Endothelial cell (in vitro differentiated cells): Measurements from ENCODE around the gene LTK. TPM values are rescaled to one million over a fixed set of nuclear protein-coding genes. Genes with fewer than 3 reads are reported as not detected.
A peak's percentile ranks its signal among the peaks of the same experiment; 100 is the strongest.

ENCODE experiments used
- DNase-seq: peaks from one replicate; pipeline ENCODE4 v3.0.0; 2021; ENCODE audit warnings: low spot score
- H3K27ac Mint-ChIP-seq: one replicate; pipeline ENCODE4 v1.8.0; 2021; ENCODE audit warnings: mixed read lengths, inconsistent platforms; ENCODE audit not compliant: unreplicated experiment
- H3K27me3 Mint-ChIP-seq: one replicate; pipeline ENCODE4 v1.8.0; 2021; ENCODE audit warnings: mild to moderate bottlenecking, moderate library complexity, mixed read lengths, inconsistent platforms; ENCODE audit not compliant: unreplicated experiment
- H3K36me3 Mint-ChIP-seq: one replicate; pipeline ENCODE4 v1.8.0; 2021; ENCODE audit warnings: mild to moderate bottlenecking, low read depth, mixed read lengths, inconsistent platforms; ENCODE audit not compliant: unreplicated experiment
- H3K4me1 Mint-ChIP-seq: one replicate; pipeline ENCODE4 v1.8.0; 2021; ENCODE audit warnings: mild to moderate bottlenecking, mixed read lengths, inconsistent platforms; ENCODE audit not compliant: unreplicated experiment
- H3K4me3 Mint-ChIP-seq: one replicate; pipeline ENCODE4 v1.8.0; 2021; ENCODE audit warnings: mild to moderate bottlenecking, mixed read lengths, inconsistent platforms; ENCODE audit not compliant: unreplicated experiment
- H3K9me3 Mint-ChIP-seq: one replicate; pipeline ENCODE4 v1.8.0; 2021; ENCODE audit warnings: mixed read lengths, inconsistent platforms; ENCODE audit not compliant: unreplicated experiment
- total RNA-seq: library from RNA; stranded (reverse); fragmentation: NEBNext Ultra II Directional; extraction: Animal tissue kit (Norgen Biotek cat#: 25700); gene quantifications from one replicate; pipeline ENCODE4 v1.2.1, GENCODE V29; 2021; ENCODE audit not compliant: unreplicated experiment
- TF ChIP-seq, protein P1 (sequence below): fragments of 200-600 bp; sonication (generic); IDR thresholded peaks from one replicate; pipeline ENCODE4 v1.5.0; 2021; ENCODE audit warnings: antibody characterized with exemption; ENCODE audit not compliant: unreplicated experiment

LTK gene
- total RNA-seq, 1 donor from 2014 or later: 25.7 TPM

DNA sequence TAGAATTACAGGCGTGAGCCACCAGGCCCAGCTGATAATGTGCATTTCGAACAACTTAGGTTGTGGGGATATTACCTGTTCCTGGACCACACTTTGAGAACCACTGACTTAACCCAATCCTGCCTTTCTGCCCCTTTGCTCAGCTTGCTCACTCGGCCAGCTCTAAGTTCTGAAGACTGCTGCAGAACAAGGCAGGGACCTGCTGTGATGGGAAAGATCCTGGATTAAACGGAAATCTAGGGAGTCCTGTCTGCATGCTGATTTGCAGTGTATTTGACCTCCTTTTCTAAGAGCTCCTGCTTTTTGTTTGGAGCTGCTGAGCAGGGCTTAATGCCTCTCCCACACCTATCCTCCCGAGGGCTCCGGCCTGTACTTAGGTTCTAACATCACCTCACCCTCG, 2.9 kb downstream of the LTK start:
- peak overlapping the region; percentile 47 for H3K4me3 Mint-ChIP-seq
- no peaks in the 10 kb centered on the region for H3K9me3 Mint-ChIP-seq
- peaks cover 25% of the 10 kb centered on the region for H3K27me3 Mint-ChIP-seq
- TF ChIP-seq, protein P1, sequence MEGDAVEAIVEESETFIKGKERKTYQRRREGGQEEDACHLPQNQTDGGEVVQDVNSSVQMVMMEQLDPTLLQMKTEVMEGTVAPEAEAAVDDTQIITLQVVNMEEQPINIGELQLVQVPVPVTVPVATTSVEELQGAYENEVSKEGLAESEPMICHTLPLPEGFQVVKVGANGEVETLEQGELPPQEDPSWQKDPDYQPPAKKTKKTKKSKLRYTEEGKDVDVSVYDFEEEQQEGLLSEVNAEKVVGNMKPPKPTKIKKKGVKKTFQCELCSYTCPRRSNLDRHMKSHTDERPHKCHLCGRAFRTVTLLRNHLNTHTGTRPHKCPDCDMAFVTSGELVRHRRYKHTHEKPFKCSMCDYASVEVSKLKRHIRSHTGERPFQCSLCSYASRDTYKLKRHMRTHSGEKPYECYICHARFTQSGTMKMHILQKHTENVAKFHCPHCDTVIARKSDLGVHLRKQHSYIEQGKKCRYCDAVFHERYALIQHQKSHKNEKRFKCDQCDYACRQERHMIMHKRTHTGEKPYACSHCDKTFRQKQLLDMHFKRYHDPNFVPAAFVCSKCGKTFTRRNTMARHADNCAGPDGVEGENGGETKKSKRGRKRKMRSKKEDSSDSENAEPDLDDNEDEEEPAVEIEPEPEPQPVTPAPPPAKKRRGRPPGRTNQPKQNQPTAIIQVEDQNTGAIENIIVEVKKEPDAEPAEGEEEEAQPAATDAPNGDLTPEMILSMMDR: no peak
- peaks cover 5% of the 10 kb centered on the region for H3K4me1 Mint-ChIP-seq
- H3K36me3 Mint-ChIP-seq: peaks cover 6% of the 10 kb centered on the region
- H3K27ac Mint-ChIP-seq: no peak overlapping the region
- no peak for DNase-seq

DNA sequence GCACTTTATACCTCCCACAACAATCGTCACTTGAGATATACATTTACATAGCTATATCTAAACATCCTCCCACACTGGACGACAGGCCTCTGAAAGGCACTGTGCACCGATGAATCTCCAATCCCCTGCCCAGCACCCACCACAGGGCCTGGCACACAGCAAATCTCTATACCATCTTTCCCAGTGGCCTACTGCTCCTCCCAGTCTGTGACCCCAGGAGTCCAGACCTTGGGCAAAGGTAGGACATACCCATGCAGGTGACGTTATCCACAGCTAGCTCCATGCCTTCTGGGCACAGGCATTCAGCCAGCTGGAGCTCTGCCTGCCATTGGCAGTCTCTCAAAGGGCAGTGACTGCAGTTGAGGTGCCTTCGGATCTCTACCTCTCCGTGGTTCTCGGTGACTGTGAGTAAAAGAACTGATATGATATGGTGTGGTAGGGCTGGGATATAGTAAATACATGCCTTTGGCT, 5.8 kb downstream of the LTK start:
- Mint-ChIP-seq H3K27ac (no peak overlapping the region), H3K27me3 (peaks cover 29% of the 10 kb centered on the region), H3K9me3 (no peaks in the 10 kb centered on the region), H3K4me3 (no peak overlapping the region), H3K4me1 (peaks cover 10% of the 10 kb centered on the region), H3K36me3 (peaks cover 6% of the 10 kb centered on the region)
- no peak for DNase-seq
- TF ChIP-seq, protein P1: no peak

DNA sequence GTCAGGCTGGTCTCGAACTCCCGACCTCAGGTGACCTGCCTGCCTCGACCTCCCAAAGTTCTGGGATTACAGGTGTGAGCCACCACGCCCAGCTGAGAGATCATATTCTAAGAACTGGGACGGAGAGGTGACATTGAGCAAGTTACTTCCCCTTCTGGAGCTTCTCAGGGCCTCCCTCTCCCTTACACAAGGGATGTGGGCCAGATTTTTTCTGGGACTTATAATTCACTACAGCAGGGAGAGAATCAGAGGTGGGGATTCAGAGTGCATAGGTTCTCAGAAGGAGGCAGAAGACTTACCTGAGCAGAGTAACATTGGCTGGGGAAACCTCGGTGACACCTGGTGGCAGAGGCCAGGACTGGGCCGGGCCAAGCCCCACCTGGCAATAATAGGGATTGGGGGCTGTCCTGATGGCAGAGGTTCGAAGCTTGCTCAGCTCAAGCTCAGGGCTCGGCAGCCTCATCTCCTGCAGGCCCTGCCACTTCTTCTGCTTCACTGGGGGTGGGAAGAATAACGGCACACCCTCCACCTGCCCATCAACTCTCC, 6.8 kb downstream of the LTK start:
- H3K4me1 Mint-ChIP-seq: peaks cover 6% of the 10 kb centered on the region
- no peak overlapping the region for H3K27ac Mint-ChIP-seq

DNA sequence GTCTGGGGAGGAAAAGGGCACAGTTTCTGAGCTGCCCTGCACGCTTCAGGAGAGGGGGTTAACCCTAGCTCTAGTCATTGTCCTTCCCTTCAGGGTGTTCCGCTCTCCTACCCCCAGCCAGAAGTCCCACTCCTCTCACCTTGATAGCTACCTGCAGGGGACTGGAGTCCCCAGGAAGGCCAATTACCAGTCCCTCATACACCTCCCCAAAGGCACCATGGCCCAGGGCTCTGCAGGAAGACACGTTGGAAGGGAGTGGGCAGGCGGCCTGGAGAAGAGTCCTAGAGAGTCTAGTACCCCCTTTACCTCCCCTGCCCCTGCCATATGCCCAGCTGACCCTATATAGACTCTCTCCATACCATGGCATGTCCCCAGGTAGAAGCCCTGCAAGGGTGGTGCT, 7.9 kb downstream of the LTK start:
- peaks cover 28% of the 10 kb centered on the region for H3K27me3 Mint-ChIP-seq
- H3K4me1 Mint-ChIP-seq: peaks cover 9% of the 10 kb centered on the region
- TF ChIP-seq, protein P1: no peak
- no peak overlapping the region for H3K4me3 Mint-ChIP-seq
- no peaks in the 10 kb centered on the region for H3K9me3 Mint-ChIP-seq
- peaks cover 6% of the 10 kb centered on the region for H3K36me3 Mint-ChIP-seq
- H3K27ac Mint-ChIP-seq: no peak overlapping the region
- no peak for DNase-seq

More for the DNA sequence above, 6.8 kb downstream of the LTK start:
- DNase-seq: no peak
- peaks cover 6% of the 10 kb centered on the region for H3K36me3 Mint-ChIP-seq
- no peaks in the 10 kb centered on the region for H3K9me3 Mint-ChIP-seq
- TF ChIP-seq, protein P1: no peak
- peaks cover 24% of the 10 kb centered on the region for H3K27me3 Mint-ChIP-seq
- peak overlapping the region; percentile 59 for H3K4me3 Mint-ChIP-seq

DNA sequence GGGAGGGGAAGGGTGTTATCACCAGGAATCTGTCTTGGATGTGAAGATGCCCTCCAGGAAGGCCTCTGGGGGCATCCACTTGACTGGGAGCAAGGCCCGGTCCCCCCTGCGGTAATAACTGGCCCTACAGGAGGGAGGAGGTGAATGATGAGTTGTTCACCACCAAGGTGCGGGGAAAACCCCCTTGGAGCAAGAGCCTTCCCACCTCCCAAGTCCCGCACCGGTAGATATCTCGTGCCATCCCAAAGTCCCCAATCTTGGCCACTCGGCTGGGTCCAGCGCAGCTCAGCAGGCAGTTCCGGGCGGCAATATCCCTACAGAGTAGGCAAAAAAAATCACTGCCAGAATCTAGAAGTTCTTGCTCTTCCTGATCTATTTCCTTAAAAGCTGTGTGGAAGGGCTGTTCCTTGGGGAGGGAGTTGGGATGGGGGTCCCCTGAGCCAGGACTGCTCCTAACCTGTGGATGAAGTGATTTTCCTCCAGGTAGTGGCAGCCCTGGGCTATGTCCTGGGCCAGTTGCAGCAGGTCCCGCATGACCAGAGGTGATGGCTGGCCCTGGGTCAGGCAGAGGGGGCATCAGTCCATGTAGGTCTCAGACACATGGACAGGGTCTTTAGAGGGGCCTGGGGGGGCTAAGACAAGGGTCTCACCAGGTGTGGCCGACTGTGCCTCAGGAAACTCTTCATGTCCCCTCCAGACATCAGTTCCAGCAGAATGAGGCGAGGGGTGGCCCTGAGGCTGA, 8.7 kb downstream of the LTK start:
- Mint-ChIP-seq H3K4me3 (peak overlapping the region; percentile 51), H3K9me3 (no peaks in the 10 kb centered on the region)
- TF ChIP-seq, protein P1: no peak

More for the DNA sequence above, 8.7 kb downstream of the LTK start:
- Mint-ChIP-seq H3K36me3 (peaks cover 6% of the 10 kb centered on the region), H3K27me3 (peaks cover 25% of the 10 kb centered on the region), H3K4me1 (peaks cover 9% of the 10 kb centered on the region), H3K27ac (peak overlapping the region; percentile 24)
- no peak for DNase-seq
